K562 (cell line): ENCODE measurements around the gene STK11. TPM values are rescaled to one million over a fixed set of nuclear protein-coding genes. Genes with fewer than 3 reads are reported as not detected.

Source experiments
- BCOR ChIP-seq: fragments of 450-650 bp; IDR thresholded peaks from 2 replicates; pipeline ENCODE4 v1.6.1; 2016
- CBFB ChIP-seq: sonication (generic); formaldehyde crosslinking; IDR thresholded peaks from 2 replicates; pipeline ENCODE4 v1.4.0; 2020; ENCODE audit warnings: mild to moderate bottlenecking, missing genetic modification reagents
- CBX2 ChIP-seq: fragments of 200-600 bp; sonication (generic); IDR thresholded peaks from one replicate; pipeline ENCODE4 v1.6.1; 2012; ENCODE audit warnings: mild to moderate bottlenecking, low read length, inconsistent platforms; ENCODE audit not compliant: insufficient read depth, poor library complexity, severe bottlenecking
- CEBPG ChIP-seq, 3 experiments: fragments of 200-800 bp in 1 of 3; sonication (Bioruptor generic) in 1 of 3; sonication (generic) in 1 of 3; formaldehyde crosslinking in 1 of 3; IDR thresholded peaks in 2 of 3; conservative IDR thresholded peaks in 1 of 3; 2 replicates each; pipeline versions ENCODE4 v1.6.1 to v1.8.0; 2016 to 2022; ENCODE audit warnings: missing compliant biosample characterization in 2 of 3, missing genetic modification characterization in 2 of 3, mild to moderate bottlenecking in 1 of 3, missing genetic modification reagents in 1 of 3
- CTBP1 ChIP-seq: fragments of 450-650 bp; IDR thresholded peaks from 2 replicates; pipeline ENCODE4 v1.6.1; 2016; ENCODE audit warnings: borderline replicate concordance
- DPF2 ChIP-seq: fragments of 450-650 bp; IDR thresholded peaks from 2 replicates; pipeline ENCODE4 v1.6.1; 2016
- EP400 ChIP-seq: fragments of 450-650 bp; IDR thresholded peaks from 2 replicates; pipeline ENCODE4 v1.6.1; 2017; ENCODE audit warnings: antibody characterized with exemption, mild to moderate bottlenecking, moderate library complexity
- HDAC1 ChIP-seq, 2 experiments: fragments of 450-650 bp; IDR thresholded peaks; 2 replicates each; pipeline ENCODE4 v1.6.1; 2016 to 2017; ENCODE audit warnings: inconsistent platforms in 1 of 2, mild to moderate bottlenecking in 1 of 2, moderate library complexity in 1 of 2
- HDGF ChIP-seq: fragments of 450-650 bp; IDR thresholded peaks from 2 replicates; pipeline ENCODE4 v1.6.1; 2016
- KAT7 ChIP-seq: sonication (generic); formaldehyde crosslinking; IDR thresholded peaks from 2 replicates; pipeline ENCODE4 v1.8.0; 2022; ENCODE audit warnings: missing genetic modification reagents, mild to moderate bottlenecking, borderline replicate concordance
- NCOA2 ChIP-seq, 2 experiments: fragments of 450-650 bp; IDR thresholded peaks; 2 replicates each; pipeline ENCODE4 v1.6.1; 2018; ENCODE audit warnings: mild to moderate bottlenecking in 2 of 2, moderate library complexity in 1 of 2; ENCODE audit not compliant: partially characterized antibody in 2 of 2
- NCOR1 ChIP-seq: fragments of 450-650 bp; IDR thresholded peaks from 2 replicates; pipeline ENCODE4 v1.6.1; 2016; ENCODE audit warnings: mild to moderate bottlenecking, moderate library complexity
- NFYB ChIP-seq: IDR thresholded peaks from 2 replicates; pipeline ENCODE4 v1.6.1; 2011; ENCODE audit warnings: mild to moderate bottlenecking, moderate library complexity; ENCODE audit not compliant: insufficient read length; ENCODE audit errors: extremely low read depth
- POLR3A ChIP-seq: IDR thresholded peaks from 2 replicates; pipeline ENCODE4 v1.6.1; 2011; ENCODE audit warnings: borderline replicate concordance, mild to moderate bottlenecking, moderate library complexity; ENCODE audit not compliant: insufficient read length, insufficient read depth; ENCODE audit errors: extremely low read depth
- PTRF ChIP-seq: fragments of 450-650 bp; IDR thresholded peaks from 2 replicates; pipeline ENCODE4 v1.6.1; 2016; ENCODE audit warnings: mild to moderate bottlenecking, missing genetic modification characterization, missing compliant biosample characterization
- TCF7L2 ChIP-seq: fragments of 150-350 bp; IDR thresholded peaks from 2 replicates; pipeline ENCODE4 v1.6.1; 2016; ENCODE audit warnings: low read depth, mild to moderate bottlenecking, low read length, moderate library complexity
- TEAD1 ChIP-seq, 2 experiments: fragments of 450-650 bp in 1 of 2; sonication (generic) in 1 of 2; formaldehyde crosslinking; IDR thresholded peaks; 2 replicates each; pipeline versions ENCODE4 v1.4.0 to v1.8.0; 2020 to 2022; ENCODE audit warnings: mild to moderate bottlenecking in 2 of 2, missing genetic modification reagents in 1 of 2
- TGIF2 ChIP-seq: sonication (generic); formaldehyde crosslinking; IDR thresholded peaks from 2 replicates; pipeline ENCODE4 v1.8.1; 2022; ENCODE audit warnings: mild to moderate bottlenecking, missing genetic modification reagents, moderate library complexity
- polyA plus RNA-seq, 8 experiments: library from polyadenylated mRNA; depleted of rRNA in 4 of 8; stranded (reverse) in 5 of 8; unstranded in 3 of 8; fragments of >200 nt; fragmentation: Nextera tagmentation in 2 of 8; fragmentation: Illumina TruSeq in 1 of 8; extraction: Ambion mirVana in 2 of 8; extraction: Trizol in 1 of 8; gene quantifications; 2 replicates each; pipeline versions ENCODE4 v1.2.1 to v1.2.3, GENCODE V29; 2011 to 2014; ENCODE audit warnings: inconsistent platforms in 1 of 8, missing spikeins in 1 of 8
- total RNA-seq, 7 experiments: library from RNA; depleted of rRNA in 6 of 7; stranded (reverse); fragments of >200 nt in 6 of 7; fragmentation: Illumina TruSeq in 2 of 7; extraction: Trizol in 2 of 7; gene quantifications; 2 replicates each; pipeline versions ENCODE4 v1.2.1 to v1.2.3, GENCODE V29; 2011 to 2021; ENCODE audit warnings: low replicate concordance in 1 of 7
- TF ChIP-seq, protein P1 (sequence below), 3 experiments: fragments of 200-800 bp in 1 of 3; fragments of 250-450 bp in 1 of 3; fragments of 450-650 bp in 1 of 3; sonication (Bioruptor Pico) in 1 of 3; sonication (Bioruptor generic) in 1 of 3; formaldehyde crosslinking in 1 of 3; IDR thresholded peaks; 2 replicates each; pipeline versions ENCODE4 v1.6.1 to v1.8.0; 2016 to 2022; ENCODE audit warnings: mild to moderate bottlenecking in 2 of 3, missing genetic modification characterization in 2 of 3, missing compliant biosample characterization in 1 of 3, moderate library complexity in 1 of 3
- TF ChIP-seq, protein P2 (sequence below): fragments of 450-650 bp; formaldehyde crosslinking; IDR thresholded peaks from 2 replicates; pipeline ENCODE4 v1.4.0; 2022; ENCODE audit warnings: missing genetic modification characterization
- TF ChIP-seq, protein P3 (sequence below): fragments of 250-450 bp; sonication (Bioruptor Pico); IDR thresholded peaks from 2 replicates; pipeline ENCODE4 v1.8.0; 2021; ENCODE audit warnings: mild to moderate bottlenecking, moderate library complexity

Gene STK11
- total and polyA plus RNA-seq, 9 of the 15 experiments (the other 6 are each of a cell fraction or from before 2014, with no cell fraction given): 0.15 to 96.5 (median 31.7) TPM

DNA sequence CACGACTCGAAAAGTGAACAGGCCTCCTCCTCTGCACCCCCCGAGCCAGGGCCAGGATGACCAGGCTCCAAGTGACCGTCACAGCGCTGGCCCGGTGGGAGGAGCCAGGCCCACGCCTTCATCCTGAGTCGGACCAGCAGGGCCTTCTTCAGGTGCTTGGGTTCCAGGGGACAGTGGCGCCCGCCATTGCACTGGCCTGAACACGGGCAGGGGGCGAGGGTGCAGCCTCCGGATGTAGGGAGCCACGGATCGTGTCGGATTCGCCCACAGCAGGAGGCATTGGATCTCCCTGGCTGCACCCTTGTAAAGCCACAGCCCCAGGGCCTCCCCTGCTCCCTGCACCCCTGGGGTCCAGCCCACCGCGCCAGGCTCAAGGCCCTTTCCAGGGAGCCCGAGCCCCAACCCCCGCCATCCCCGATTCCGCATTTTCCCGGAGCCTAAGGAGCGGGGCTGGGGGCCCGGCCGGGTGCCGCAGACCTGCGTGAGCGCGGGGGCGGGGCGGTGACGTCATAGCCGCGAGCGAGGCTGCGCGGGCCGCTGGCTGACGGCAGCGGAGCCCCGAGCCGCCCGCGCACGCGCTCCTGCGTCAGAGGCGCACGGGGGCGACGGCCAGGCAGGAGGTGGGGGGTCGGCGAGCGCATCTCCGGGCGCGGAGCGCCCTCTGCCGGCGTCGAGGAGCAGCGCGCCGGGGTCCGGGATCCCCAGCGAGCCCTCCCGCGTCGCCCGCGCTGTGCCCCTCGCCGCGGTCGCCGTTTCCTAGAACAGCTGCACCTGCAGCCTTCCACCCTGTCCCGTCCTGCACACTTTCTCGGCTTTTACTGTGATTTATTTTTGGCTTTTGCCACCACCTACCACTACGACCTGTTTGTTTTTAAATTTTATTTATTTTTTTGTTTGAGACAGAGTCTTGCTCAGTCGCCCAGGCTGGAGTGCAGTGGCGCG is 34.5 kb downstream of the STK11 start (continued):
- TF ChIP-seq, protein P1, sequence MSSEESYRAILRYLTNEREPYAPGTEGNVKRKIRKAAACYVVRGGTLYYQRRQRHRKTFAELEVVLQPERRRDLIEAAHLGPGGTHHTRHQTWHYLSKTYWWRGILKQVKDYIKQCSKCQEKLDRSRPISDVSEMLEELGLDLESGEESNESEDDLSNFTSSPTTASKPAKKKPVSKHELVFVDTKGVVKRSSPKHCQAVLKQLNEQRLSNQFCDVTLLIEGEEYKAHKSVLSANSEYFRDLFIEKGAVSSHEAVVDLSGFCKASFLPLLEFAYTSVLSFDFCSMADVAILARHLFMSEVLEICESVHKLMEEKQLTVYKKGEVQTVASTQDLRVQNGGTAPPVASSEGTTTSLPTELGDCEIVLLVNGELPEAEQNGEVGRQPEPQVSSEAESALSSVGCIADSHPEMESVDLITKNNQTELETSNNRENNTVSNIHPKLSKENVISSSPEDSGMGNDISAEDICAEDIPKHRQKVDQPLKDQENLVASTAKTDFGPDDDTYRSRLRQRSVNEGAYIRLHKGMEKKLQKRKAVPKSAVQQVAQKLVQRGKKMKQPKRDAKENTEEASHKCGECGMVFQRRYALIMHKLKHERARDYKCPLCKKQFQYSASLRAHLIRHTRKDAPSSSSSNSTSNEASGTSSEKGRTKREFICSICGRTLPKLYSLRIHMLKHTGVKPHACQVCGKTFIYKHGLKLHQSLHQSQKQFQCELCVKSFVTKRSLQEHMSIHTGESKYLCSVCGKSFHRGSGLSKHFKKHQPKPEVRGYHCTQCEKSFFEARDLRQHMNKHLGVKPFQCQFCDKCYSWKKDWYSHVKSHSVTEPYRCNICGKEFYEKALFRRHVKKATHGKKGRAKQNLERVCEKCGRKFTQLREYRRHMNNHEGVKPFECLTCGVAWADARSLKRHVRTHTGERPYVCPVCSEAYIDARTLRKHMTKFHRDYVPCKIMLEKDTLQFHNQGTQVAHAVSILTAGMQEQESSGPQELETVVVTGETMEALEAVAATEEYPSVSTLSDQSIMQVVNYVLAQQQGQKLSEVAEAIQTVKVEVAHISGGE (CRISPR knock-in tag; IDR thresholded peaks at IDR 0.05): peak in 2 of 3 experiments; percentile 25 to 40; a peak in 2 of 6 replicates
- TF ChIP-seq, protein P2, sequence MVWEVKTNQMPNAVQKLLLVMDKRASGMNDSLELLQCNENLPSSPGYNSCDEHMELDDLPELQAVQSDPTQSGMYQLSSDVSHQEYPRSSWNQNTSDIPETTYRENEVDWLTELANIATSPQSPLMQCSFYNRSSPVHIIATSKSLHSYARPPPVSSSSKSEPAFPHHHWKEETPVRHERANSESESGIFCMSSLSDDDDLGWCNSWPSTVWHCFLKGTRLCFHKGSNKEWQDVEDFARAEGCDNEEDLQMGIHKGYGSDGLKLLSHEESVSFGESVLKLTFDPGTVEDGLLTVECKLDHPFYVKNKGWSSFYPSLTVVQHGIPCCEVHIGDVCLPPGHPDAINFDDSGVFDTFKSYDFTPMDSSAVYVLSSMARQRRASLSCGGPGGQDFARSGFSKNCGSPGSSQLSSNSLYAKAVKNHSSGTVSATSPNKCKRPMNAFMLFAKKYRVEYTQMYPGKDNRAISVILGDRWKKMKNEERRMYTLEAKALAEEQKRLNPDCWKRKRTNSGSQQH (CRISPR knock-in tag): 0 out of 2 replicates have a peak, but pooled peaks have one; percentile 21
- TF ChIP-seq NCOA2 (IDR thresholded peaks at IDR 0.05; ENCODE audit: partially characterized antibody in 2 of 2) (no peak), POLR3A (no peak), EP400 (no peak; the same call in 1 of the 2 replicates), CEBPG (CRISPR knock-in tag; IDR thresholded peaks at IDR 0.05) (no peak), CEBPG (tag; conservative IDR thresholded peaks at IDR 0.05 in 1 of 2, IDR thresholded peaks at IDR 0.05 in 1 of 2) (no peak), CBX2 (no peak), CTBP1 (peak; percentile 95), TEAD1 (CRISPR knock-in tag; IDR thresholded peaks at IDR 0.05) (no peak), NFYB (no peak), HDAC1 (IDR thresholded peaks at IDR 0.05) (no peak; a peak in 1 of 4 replicates), CBFB (CRISPR knock-in tag) (peak; percentile 43; the same call in 1 of the 2 replicates), KAT7 (CRISPR knock-in tag) (no peak), TGIF2 (no peak), PTRF (tag) (no peak), HDGF (no peak), DPF2 (no peak; the same call in 1 of the 2 replicates), NCOR1 (no peak), BCOR (no peak), TCF7L2 (no peak)
- TF ChIP-seq, protein P3, sequence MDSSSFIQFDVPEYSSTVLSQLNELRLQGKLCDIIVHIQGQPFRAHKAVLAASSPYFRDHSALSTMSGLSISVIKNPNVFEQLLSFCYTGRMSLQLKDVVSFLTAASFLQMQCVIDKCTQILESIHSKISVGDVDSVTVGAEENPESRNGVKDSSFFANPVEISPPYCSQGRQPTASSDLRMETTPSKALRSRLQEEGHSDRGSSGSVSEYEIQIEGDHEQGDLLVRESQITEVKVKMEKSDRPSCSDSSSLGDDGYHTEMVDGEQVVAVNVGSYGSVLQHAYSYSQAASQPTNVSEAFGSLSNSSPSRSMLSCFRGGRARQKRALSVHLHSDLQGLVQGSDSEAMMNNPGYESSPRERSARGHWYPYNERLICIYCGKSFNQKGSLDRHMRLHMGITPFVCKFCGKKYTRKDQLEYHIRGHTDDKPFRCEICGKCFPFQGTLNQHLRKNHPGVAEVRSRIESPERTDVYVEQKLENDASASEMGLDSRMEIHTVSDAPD (CRISPR knock-in tag): no peak
